NCI-H510A treated with DMSO at 0.1 percent for 48 hours (cell line): ENCODE measurements around the gene TRMT10A.

ENCODE experiments used
- DNase-seq: peaks from one replicate; lab custom pipeline; 2025; lab: John Stamatoyannopoulos, UW

Gene TRMT10A

GRCh38 chr4:99563310-99564186 is at the start of gene TRMT10A:
Gene TRMT10A (minus strand): TSS chr4:99564039. CDS start chr4:99559338, 4,701 bp downstream.
- DNase-seq = peak; percentile 90

- no peak for DNase-seq
Observed at GRCh38 chr4:99612704-99613103, 48.9 kb upstream of the TRMT10A start.

GRCh38 chr4:99612281-99612680 is 48.4 kb upstream of the TRMT10A start:
- DNase-seq = no peak

GRCh38 chr4:99610605-99611175 is 46.9 kb upstream of the TRMT10A start:
- no peak for DNase-seq

GRCh38 chr4:99608417-99608816 is 44.6 kb upstream of the TRMT10A start:
- no peak for DNase-seq

GRCh38 chr4:99606716-99607115 is 42.9 kb upstream of the TRMT10A start:
- DNase-seq = no peak

GRCh38 chr4:99594818-99595217 is 31.0 kb upstream of the TRMT10A start:
- DNase-seq = no peak

- no peak for DNase-seq
Observed at GRCh38 chr4:99593781-99594641, 30.2 kb upstream of the TRMT10A start.

GRCh38 chr4:99591757-99592156 is 27.9 kb upstream of the TRMT10A start:
- no peak for DNase-seq

- DNase-seq = no peak
Observed at GRCh38 chr4:99587803-99588202, 24.0 kb upstream of the TRMT10A start.

- no peak for DNase-seq
Observed at GRCh38 chr4:99587309-99587708, 23.5 kb upstream of the TRMT10A start.

GRCh38 chr4:99586797-99587196 is 23.0 kb upstream of the TRMT10A start:
- no peak for DNase-seq

GRCh38 chr4:99586322-99586721 is 22.5 kb upstream of the TRMT10A start:
- DNase-seq = no peak

- DNase-seq = no peak
Observed at GRCh38 chr4:99585516-99585915, 21.7 kb upstream of the TRMT10A start.

- no peak for DNase-seq
Observed at GRCh38 chr4:99578714-99579113, 14.9 kb upstream of the TRMT10A start.

GRCh38 chr4:99574530-99575324 is 10.9 kb upstream of the TRMT10A start, which contains the start of gene MTTP:
Gene MTTP (plus strand): TSS chr4:99574824. CDS start chr4:99574910, 86 bp downstream.
- no peak for DNase-seq

GRCh38 chr4:99573735-99574368 is 10.0 kb upstream of the TRMT10A start:
- DNase-seq = no peak

- peak; percentile 29 for DNase-seq
Observed at GRCh38 chr4:99572527-99573240, 8.8 kb upstream of the TRMT10A start.

GRCh38 chr4:99571883-99572282 is 8.0 kb upstream of the TRMT10A start:
- no peak for DNase-seq

GRCh38 chr4:99564921-99565320 is 1.1 kb upstream of the TRMT10A start:
- DNase-seq = no peak
